Neural cell (in vitro differentiated cells): Measurements from ENCODE around the gene STAP2. TPM values are rescaled to one million over a fixed set of nuclear protein-coding genes. Genes with fewer than 3 reads are reported as not detected.

ENCODE experiments used
- polyA plus RNA-seq: library from polyadenylated mRNA; depleted of rRNA; stranded (reverse); fragments of >200 nt; gene quantifications from 2 replicates; pipeline ENCODE4 v1.2.3, GENCODE V29; 2014

The STAP2 gene
- polyA plus RNA-seq, 1 donor from 2014 or later: 0.16 TPM

Other genes starting within 250 kb of the STAP2 start
- gene MAP2K2, start 214.7 kb downstream of the STAP2 start, polyA plus RNA-seq: 95.5 and 102 TPM in 2 replicates
- not detected in 2 replicates for gene CREB3L3, start 185.2 kb downstream of the STAP2 start, polyA plus RNA-seq
- gene SIRT6, start 156.3 kb downstream of the STAP2 start, polyA plus RNA-seq: 42.7 and 42.8 TPM in 2 replicates
- gene ANKRD24, start 156.1 kb downstream of the STAP2 start, polyA plus RNA-seq: 2.8 and 3.3 TPM in 2 replicates
- gene EBI3, start 109.3 kb downstream of the STAP2 start, polyA plus RNA-seq: not detected in 2 replicates
- 32.6 and 35.4 TPM in 2 replicates for gene YJU2, start 91.7 kb downstream of the STAP2 start, polyA plus RNA-seq
- gene SHD, start 59.6 kb downstream of the STAP2 start, polyA plus RNA-seq: 188 and 191 TPM in 2 replicates
- not detected in 2 replicates for gene TMIGD2, start 36.4 kb downstream of the STAP2 start, polyA plus RNA-seq
- 114 and 158 TPM in 2 replicates for gene FSD1, start 34.2 kb downstream of the STAP2 start, polyA plus RNA-seq
- 34.8 and 37.0 TPM in 2 replicates for gene MPND, start 4.7 kb upstream of the STAP2 start, polyA plus RNA-seq
- gene SH3GL1, start 61.7 kb upstream of the STAP2 start, polyA plus RNA-seq: 25.2 and 28.6 TPM in 2 replicates
- gene CHAF1A, start 63.8 kb upstream of the STAP2 start, polyA plus RNA-seq: 3.1 and 9.4 TPM in 2 replicates
- 102 and 122 TPM in 2 replicates for gene UBXN6, start 119.0 kb upstream of the STAP2 start, polyA plus RNA-seq
- gene HDGFL2, start 133.5 kb upstream of the STAP2 start, polyA plus RNA-seq: 79.7 and 89.1 TPM in 2 replicates
- gene PLIN4, start 179.7 kb upstream of the STAP2 start, polyA plus RNA-seq: not detected in 2 replicates
- 1.0 and 1.3 TPM in 2 replicates for gene PLIN5, start 196.4 kb upstream of the STAP2 start, polyA plus RNA-seq
- not detected in 2 replicates for gene LRG1, start 201.2 kb upstream of the STAP2 start, polyA plus RNA-seq
- gene SEMA6B, start 220.9 kb upstream of the STAP2 start, polyA plus RNA-seq: 21.6 and 27.1 TPM in 2 replicates